Heart left ventricle (tissue), 13 donors: ENCODE measurements around the gene SH3PXD2A.

Experiments
- CTCF ChIP-seq, 12 donors: fragments of 200-600 bp; sonication (generic) in 4 of 12; IDR thresholded peaks; one replicate each; pipeline versions ENCODE4 v1.5.0 to v1.8.0; 2018 to 2022; ENCODE audit warnings: antibody characterized with exemption in 12 of 12, mild to moderate bottlenecking in 5 of 12
- POLR2A ChIP-seq, 2 donors: fragments of 450-650 bp; IDR thresholded peaks; one replicate each; pipeline ENCODE4 v1.6.1; 2017; ENCODE audit warnings: antibody characterized with exemption in 2 of 2, mild to moderate bottlenecking in 2 of 2, moderate library complexity in 2 of 2
- donor health status: ischemic (EF 13 %, LVEDD 7.1; RV severe dilation, severe dysfunction).
- donor health status: DM: no; HTN: yes; CAD: no.
- donor health status: DM: no; HTN: no; CAD: no.
- donor health status: ischemic (EF 25% LVEDD 6.9; RV normal size, moderate dysfunction).
- donor health status: ischemic (EF 25% LVEDD 5.7; RV mildly dilated, moderate dysfunction).
- donor health status: ischemic (EF 35%, LVEDD 5.7; RV mildly dilated, moderate dysfunction).
- donor health status: nonischemic (EF 11% LVEDD 7.7; RV severe dilation, severe dysfunction).
- donor health status: DM: yes; HTN: yes; CAD: no.
- donor health status: PGD.
- donor health status: ischemic (EF 29% LVEDD 5.4; RV normal size, mild dysfunction).
- donor health status: nonischemic (EF 23%, LVEDD 6.1; RV moderate dilation, normal function).

- TF ChIP-seq CTCF (IDR thresholded peaks at IDR 0.05), result no peak
- TF ChIP-seq POLR2A (IDR thresholded peaks at IDR 0.05), result no peak
Observed at GRCh38 chr10:103768345-103768744, 87.0 kb downstream of the SH3PXD2A start.
